ENCODE measurements around the gene NRXN3.

NRXN3 gene

GRCh38 chr14:79605849-79606248 is 1435.7 kb downstream of the NRXN3 start:
- in situ Hi-C loops (cut with MboI; ENCODE audit: low sequenced_read_pairs): no loop called here
- Histone ChIP-seq H3K4me3 (no peak overlapping the region), H3K27me3 (ENCODE audit: low read depth) (no peaks in the 10 kb centered on the region), H3K4me1 (no peaks in the 10 kb centered on the region), H3K36me3 (replicated peaks) (no peaks in the 10 kb centered on the region), H3K9me3 (no peaks in the 10 kb centered on the region)
- no peak for DNase-seq (ENCODE audit: low spot score in 2 of 2)

DNA sequence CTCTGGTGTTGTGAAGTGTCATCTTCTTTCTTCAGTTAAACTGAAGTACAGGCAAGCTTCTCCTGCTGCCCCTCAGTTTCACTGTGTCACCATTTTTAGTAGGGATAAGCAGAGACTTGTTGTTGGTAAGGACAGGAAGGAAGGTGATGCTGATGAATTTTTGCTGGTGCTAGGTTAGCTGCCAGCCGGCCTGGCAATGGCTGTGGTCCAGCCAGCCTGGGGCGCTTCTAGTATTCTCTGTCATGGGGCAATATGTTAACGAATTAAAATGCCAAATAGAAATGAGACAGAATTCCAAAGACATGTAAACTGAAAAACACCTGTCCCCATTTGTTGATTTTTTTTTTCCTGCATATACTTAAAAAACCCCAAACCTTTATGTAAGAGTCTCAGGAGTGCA is 1438.3 kb downstream of the NRXN3 start:
- Histone ChIP-seq H3K36me3 (replicated peaks) (no peaks in the 10 kb centered on the region), H3K27me3 (ENCODE audit: low read depth) (no peaks in the 10 kb centered on the region), H3K4me3 (no peak overlapping the region), H3K9me3 (no peaks in the 10 kb centered on the region), H3K4me1 (no peaks in the 10 kb centered on the region)
- no peak for DNase-seq (ENCODE audit: low spot score in 2 of 2)
- in situ Hi-C loops (cut with MboI; ENCODE audit: low sequenced_read_pairs): no loop called here

DNA sequence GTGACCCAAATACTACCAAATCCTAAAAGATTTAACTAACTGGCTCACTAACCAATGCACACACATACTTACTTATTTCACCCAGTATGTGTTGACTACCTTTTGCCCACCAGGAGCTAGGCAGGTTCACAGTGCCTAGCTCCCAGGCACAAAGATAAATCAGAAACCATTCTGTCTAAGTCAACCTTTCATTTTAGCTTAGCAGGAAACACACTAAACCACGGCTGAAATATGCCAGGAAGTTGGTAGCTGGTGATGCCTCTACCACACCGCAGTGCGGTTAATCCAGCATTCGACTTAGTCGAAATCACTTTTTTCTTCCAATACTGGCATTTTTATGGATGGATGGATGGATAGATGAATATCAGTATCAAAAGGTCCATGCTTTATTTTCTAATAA is 1443.5 kb downstream of the NRXN3 start:
- H3K4me1 ChIP-seq: no peaks in the 10 kb centered on the region
- no peak overlapping the region for H3K4me3 ChIP-seq
- in situ Hi-C loops (cut with MboI; ENCODE audit: low sequenced_read_pairs): no loop called here
- DNase-seq (ENCODE audit: low spot score in 2 of 2): no peak
- H3K27me3 ChIP-seq (ENCODE audit: low read depth): no peaks in the 10 kb centered on the region
- H3K36me3 ChIP-seq (replicated peaks): no peaks in the 10 kb centered on the region
- no peaks in the 10 kb centered on the region for H3K9me3 ChIP-seq

DNA sequence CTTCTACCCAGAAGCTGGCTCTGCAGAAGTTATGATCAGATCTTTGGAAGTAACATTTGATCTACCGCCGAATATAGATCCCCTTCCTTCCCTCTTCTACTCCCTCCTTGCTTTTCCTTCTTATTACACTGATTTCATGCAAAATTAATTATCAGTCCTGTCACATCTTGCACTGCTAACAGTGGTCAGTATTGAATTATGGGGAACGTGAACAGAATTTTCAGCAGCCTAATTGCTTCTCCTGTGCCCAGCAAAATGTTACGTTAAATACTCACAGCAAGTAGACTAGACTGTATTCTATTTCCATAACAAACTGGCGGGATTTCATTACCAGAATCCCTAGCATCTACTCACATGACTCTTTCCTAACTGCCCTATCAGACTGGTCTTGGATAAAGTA is 1444.3 kb downstream of the NRXN3 start:
- Histone ChIP-seq H3K9me3 (no peaks in the 10 kb centered on the region), H3K36me3 (replicated peaks) (no peaks in the 10 kb centered on the region), H3K4me1 (no peaks in the 10 kb centered on the region), H3K4me3 (no peak overlapping the region), H3K27me3 (ENCODE audit: low read depth) (no peaks in the 10 kb centered on the region)
- in situ Hi-C loops (cut with MboI; ENCODE audit: low sequenced_read_pairs): no loop called here
- DNase-seq (ENCODE audit: low spot score in 2 of 2): no peak

GRCh38 chr14:79627058-79627457 is 1456.9 kb downstream of the NRXN3 start:
- Histone ChIP-seq H3K36me3 (replicated peaks) (no peaks in the 10 kb centered on the region), H3K27me3 (ENCODE audit: low read depth) (no peaks in the 10 kb centered on the region), H3K4me3 (no peak overlapping the region), H3K4me1 (no peaks in the 10 kb centered on the region), H3K9me3 (no peaks in the 10 kb centered on the region)
- no peak for DNase-seq (ENCODE audit: low spot score in 2 of 2)
- in situ Hi-C loops (cut with MboI; ENCODE audit: low sequenced_read_pairs): no loop called here

- no peaks in the 10 kb centered on the region for H3K9me3 ChIP-seq
- no peak overlapping the region for H3K4me3 ChIP-seq
- in situ Hi-C loops (cut with MboI; ENCODE audit: low sequenced_read_pairs): no loop called here
- H3K27me3 ChIP-seq (ENCODE audit: low read depth): no peaks in the 10 kb centered on the region
- no peaks in the 10 kb centered on the region for H3K4me1 ChIP-seq
- no peak for DNase-seq (ENCODE audit: low spot score in 2 of 2)
- H3K36me3 ChIP-seq (replicated peaks): no peaks in the 10 kb centered on the region
Observed at GRCh38 chr14:79629411-79630287, 1459.5 kb downstream of the NRXN3 start.

DNA sequence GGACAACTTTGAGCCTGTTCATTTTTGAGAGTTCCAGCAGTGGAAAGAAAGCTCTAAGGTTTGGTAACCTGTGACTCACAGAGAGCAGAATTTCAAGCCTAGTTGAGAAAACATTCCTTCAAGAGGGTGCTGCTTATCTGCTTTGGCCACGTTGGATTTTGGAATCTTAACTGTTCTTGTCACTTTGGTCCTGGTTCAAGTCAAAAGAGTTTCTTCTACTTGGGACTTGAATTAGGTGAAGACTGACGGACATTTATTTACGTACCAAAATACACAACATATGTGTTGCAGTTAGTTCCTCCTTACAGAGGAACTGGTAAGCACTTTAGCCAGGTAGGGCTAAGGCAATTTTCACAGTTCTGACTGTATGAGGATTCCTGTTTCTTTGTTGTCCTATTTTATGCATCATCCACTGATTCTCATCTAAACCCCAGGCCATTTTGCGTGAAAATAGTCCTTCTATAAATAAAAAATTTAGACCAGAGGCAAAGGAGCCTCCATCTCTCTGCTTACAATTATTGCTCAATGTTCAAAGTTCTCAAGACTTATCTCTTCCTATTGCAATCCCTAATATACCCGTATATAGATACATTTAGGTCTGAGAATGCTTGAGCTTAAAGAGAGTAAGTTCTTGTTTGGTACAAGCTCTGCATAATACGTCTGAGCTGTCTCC is 1460.3 kb downstream of the NRXN3 start:
- in situ Hi-C loops (cut with MboI; ENCODE audit: low sequenced_read_pairs): no loop called here
- Histone ChIP-seq H3K4me3 (no peak overlapping the region), H3K36me3 (replicated peaks) (no peaks in the 10 kb centered on the region), H3K27me3 (ENCODE audit: low read depth) (no peaks in the 10 kb centered on the region), H3K9me3 (no peaks in the 10 kb centered on the region), H3K4me1 (no peaks in the 10 kb centered on the region)
- no peak for DNase-seq (ENCODE audit: low spot score in 2 of 2)

- Histone ChIP-seq H3K4me1 (no peaks in the 10 kb centered on the region), H3K4me3 (no peak overlapping the region), H3K36me3 (replicated peaks) (no peaks in the 10 kb centered on the region), H3K27me3 (ENCODE audit: low read depth) (no peaks in the 10 kb centered on the region), H3K9me3 (no peaks in the 10 kb centered on the region)
- DNase-seq (ENCODE audit: low spot score in 2 of 2): peak in 1 of 2 experiments; percentile 28
- in situ Hi-C loops (cut with MboI; ENCODE audit: low sequenced_read_pairs): no loop called here
Observed at GRCh38 chr14:79631276-79631675, 1461.1 kb downstream of the NRXN3 start.

- H3K27me3 ChIP-seq (ENCODE audit: low read depth): no peaks in the 10 kb centered on the region
- DNase-seq (ENCODE audit: low spot score in 2 of 2): no peak
- in situ Hi-C loops (cut with MboI; ENCODE audit: low sequenced_read_pairs): no loop called here
Observed at GRCh38 chr14:79638672-79639266, 1468.6 kb downstream of the NRXN3 start.

GRCh38 chr14:79639613-79640012 is 1469.4 kb downstream of the NRXN3 start:
- Histone ChIP-seq H3K4me3 (no peak overlapping the region), H3K9me3 (no peaks in the 10 kb centered on the region), H3K4me1 (no peaks in the 10 kb centered on the region), H3K27me3 (ENCODE audit: low read depth) (no peaks in the 10 kb centered on the region), H3K36me3 (replicated peaks) (no peaks in the 10 kb centered on the region)
- no peak for DNase-seq (ENCODE audit: low spot score in 2 of 2)
- in situ Hi-C loops (cut with MboI; ENCODE audit: low sequenced_read_pairs): no loop called here

More at GRCh38 chr14:79638672-79639266, 1468.6 kb downstream of the NRXN3 start:
- Histone ChIP-seq H3K9me3 (no peaks in the 10 kb centered on the region), H3K4me3 (no peak overlapping the region), H3K36me3 (replicated peaks) (no peaks in the 10 kb centered on the region), H3K4me1 (no peaks in the 10 kb centered on the region)

DNA sequence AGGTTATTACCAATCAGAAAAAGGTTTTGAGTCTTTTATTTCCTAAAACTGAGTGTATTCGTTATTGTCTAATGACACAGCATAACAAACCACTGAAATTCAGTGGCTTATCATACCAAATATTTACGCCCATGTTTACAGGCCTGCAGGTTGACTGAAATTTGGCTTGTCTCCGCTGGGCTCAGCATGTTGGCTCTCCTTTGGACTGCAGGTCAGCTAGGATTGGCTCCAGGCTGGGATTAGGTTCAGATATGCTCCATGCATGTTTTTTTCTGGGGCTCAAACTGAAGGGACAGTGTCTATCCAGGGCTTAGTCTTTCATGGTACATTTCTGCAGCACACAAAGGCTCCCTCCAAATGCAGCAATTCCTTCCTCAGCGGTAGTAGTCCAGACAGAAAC is 1471.2 kb downstream of the NRXN3 start:
- Histone ChIP-seq H3K4me3 (no peak overlapping the region), H3K9me3 (no peaks in the 10 kb centered on the region), H3K4me1 (no peaks in the 10 kb centered on the region), H3K27me3 (ENCODE audit: low read depth) (no peaks in the 10 kb centered on the region), H3K36me3 (replicated peaks) (no peaks in the 10 kb centered on the region)
- in situ Hi-C loops (cut with MboI; ENCODE audit: low sequenced_read_pairs): no loop called here
- no peak for DNase-seq (ENCODE audit: low spot score in 2 of 2)

DNA sequence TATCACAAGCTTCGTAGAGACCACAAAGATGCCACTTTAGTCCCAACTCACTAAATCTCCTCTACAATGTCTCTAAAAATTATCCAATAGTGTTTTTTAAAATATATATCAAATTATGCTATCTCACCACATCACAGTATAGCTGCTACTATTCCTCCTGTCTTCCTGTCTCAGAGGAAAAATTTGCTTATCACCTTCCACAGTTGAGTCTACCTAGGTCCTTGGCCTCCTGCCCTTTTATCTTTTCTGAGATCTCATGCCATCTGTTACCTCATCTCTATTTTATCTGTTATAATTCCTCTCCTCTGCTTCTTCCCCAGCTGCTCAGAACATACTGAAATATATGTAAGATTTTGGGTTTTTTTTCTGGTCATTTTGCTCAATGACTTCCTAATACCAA is 1473.0 kb downstream of the NRXN3 start:
- Histone ChIP-seq H3K36me3 (replicated peaks) (no peaks in the 10 kb centered on the region), H3K4me3 (no peak overlapping the region), H3K4me1 (no peaks in the 10 kb centered on the region), H3K27me3 (ENCODE audit: low read depth) (no peaks in the 10 kb centered on the region), H3K9me3 (no peaks in the 10 kb centered on the region)
- in situ Hi-C loops (cut with MboI; ENCODE audit: low sequenced_read_pairs): no loop called here
- DNase-seq (ENCODE audit: low spot score in 2 of 2): no peak

GRCh38 chr14:79645753-79646362 is 1475.7 kb downstream of the NRXN3 start:
- H3K4me3 ChIP-seq: no peak overlapping the region
- DNase-seq (ENCODE audit: low spot score in 2 of 2): no peak
- H3K36me3 ChIP-seq (replicated peaks): no peaks in the 10 kb centered on the region
- no peaks in the 10 kb centered on the region for H3K4me1 ChIP-seq
- in situ Hi-C loops (cut with MboI; ENCODE audit: low sequenced_read_pairs): no loop called here
- H3K9me3 ChIP-seq: no peaks in the 10 kb centered on the region
- H3K27me3 ChIP-seq (ENCODE audit: low read depth): no peaks in the 10 kb centered on the region

DNA sequence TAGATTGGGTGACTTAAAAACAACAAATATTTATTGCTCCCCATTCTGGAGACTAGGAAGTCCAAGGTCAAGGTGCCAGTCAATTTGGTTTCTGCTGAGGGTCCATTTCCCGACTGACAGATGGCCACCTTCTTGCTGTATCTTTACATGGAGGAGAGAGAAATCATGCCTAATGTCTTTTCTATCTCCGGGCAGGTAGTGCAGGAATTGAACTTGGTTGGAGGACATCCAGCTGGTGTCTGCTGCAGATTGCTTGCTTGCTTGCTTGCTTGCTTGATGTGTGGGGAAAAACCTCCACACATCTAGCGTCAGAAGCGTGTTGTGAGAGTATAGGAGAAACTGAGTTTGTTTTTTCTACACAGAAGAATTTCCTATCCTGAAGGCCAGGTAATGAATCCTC is 1479.7 kb downstream of the NRXN3 start:
- Histone ChIP-seq H3K9me3 (no peaks in the 10 kb centered on the region), H3K4me3 (no peak overlapping the region), H3K4me1 (no peaks in the 10 kb centered on the region), H3K27me3 (ENCODE audit: low read depth) (no peaks in the 10 kb centered on the region), H3K36me3 (replicated peaks) (no peaks in the 10 kb centered on the region)
- in situ Hi-C loops (cut with MboI; ENCODE audit: low sequenced_read_pairs): no loop called here
- DNase-seq (ENCODE audit: low spot score in 2 of 2): no peak
